GM23338 (cell line): ENCODE measurements around the gene TECPR2. TPM values are rescaled to one million over a fixed set of nuclear protein-coding genes. Genes with fewer than 3 reads are reported as not detected.

Experiments
- ATAC-seq: fragments of 200-7000 bp; cut with Tn5 transposase; 3 replicates; pipeline ENCODE4 v1.9.1; 2020
- DNase-seq: peaks from one replicate; pipeline ENCODE4 v3.0.0-alpha.2; 2015; ENCODE audit warnings: low spot score
- H2AFZ ChIP-seq: fragments of 200-600 bp; sonication (generic); 2 replicates; pipeline ENCODE4 v1.8.0; 2016; ENCODE audit warnings: antibody characterized with exemption, mild to moderate bottlenecking, moderate library complexity
- H3F3A ChIP-seq: fragments of 200-600 bp; sonication (generic); replicated peaks from 2 replicates; pipeline ENCODE4 v1.8.0; 2017; ENCODE audit warnings: antibody characterized with exemption, mixed run types, low read depth
- H3K27ac ChIP-seq: fragments of 200-600 bp; sonication (generic); 2 replicates; pipeline ENCODE4 v1.6.1; 2016; ENCODE audit warnings: low read depth
- H3K27me3 ChIP-seq: fragments of 200-600 bp; sonication (generic); 2 replicates; pipeline ENCODE4 v1.8.0; 2016; ENCODE audit warnings: mild to moderate bottlenecking, mixed run types, moderate library complexity; ENCODE audit not compliant: insufficient read depth
- H3K36me3 ChIP-seq: fragments of 200-600 bp; sonication (generic); 2 replicates; pipeline ENCODE4 v1.8.0; 2016; ENCODE audit warnings: mild to moderate bottlenecking; ENCODE audit not compliant: insufficient read depth
- H3K4me1 ChIP-seq: fragments of 200-600 bp; sonication (generic); 2 replicates; pipeline ENCODE4 v1.8.0; 2016; ENCODE audit warnings: mild to moderate bottlenecking, moderate library complexity; ENCODE audit not compliant: insufficient read depth
- H3K4me2 ChIP-seq: fragments of 200-600 bp; sonication (generic); 2 replicates; pipeline ENCODE4 v1.7.1; 2017; ENCODE audit warnings: mixed run types
- H3K4me3 ChIP-seq: fragments of 200-600 bp; sonication (generic); 2 replicates; pipeline ENCODE4 v1.6.1; 2016; ENCODE audit warnings: mixed run types
- H3K79me2 ChIP-seq: fragments of 200-600 bp; sonication (generic); replicated peaks from 2 replicates; pipeline ENCODE4 v1.8.0; 2017; ENCODE audit warnings: mild to moderate bottlenecking; ENCODE audit not compliant: insufficient read depth
- H3K9me2 ChIP-seq: fragments of 200-600 bp; sonication (generic); 2 replicates; pipeline ENCODE4 v1.8.0; 2017; ENCODE audit not compliant: insufficient read depth
- H4K20me1 ChIP-seq: fragments of 200-600 bp; sonication (generic); replicated peaks from 2 replicates; pipeline ENCODE4 v1.8.0; 2017; ENCODE audit warnings: mild to moderate bottlenecking; ENCODE audit not compliant: insufficient read depth
- H3K27ac Mint-ChIP-seq: 2 replicates; pipeline ENCODE4 v1.8.0; 2020; ENCODE audit warnings: inconsistent platforms, mild to moderate bottlenecking, moderate library complexity, mixed read lengths
- H3K27me3 Mint-ChIP-seq: 3 replicates; pipeline ENCODE4 v1.8.0; 2022; ENCODE audit warnings: low read depth, mild to moderate bottlenecking, moderate library complexity, mixed read lengths, inconsistent platforms; ENCODE audit not compliant: insufficient read depth, poor library complexity
- H3K36me3 Mint-ChIP-seq: 3 replicates; pipeline ENCODE4 v1.8.0; 2021; ENCODE audit warnings: low read depth, mild to moderate bottlenecking, inconsistent platforms, moderate library complexity, mixed read lengths
- H3K4me1 Mint-ChIP-seq: 3 replicates; pipeline ENCODE4 v1.8.0; 2020; ENCODE audit warnings: mild to moderate bottlenecking, inconsistent platforms, mixed read lengths
- H3K4me3 Mint-ChIP-seq: 3 replicates; pipeline ENCODE4 v1.8.0; 2021; ENCODE audit warnings: moderate library complexity, mild to moderate bottlenecking, inconsistent platforms, mixed read lengths
- H3K9me3 Mint-ChIP-seq: 3 replicates; pipeline ENCODE4 v1.8.0; 2020; ENCODE audit warnings: moderate library complexity, mild to moderate bottlenecking, inconsistent platforms, mixed read lengths
- CREB1 ChIP-seq: fragments of 250-450 bp; sonication (Bioruptor Pico); IDR thresholded peaks from 2 replicates; pipeline ENCODE4 v1.5.0; 2020; ENCODE audit warnings: low read depth, mild to moderate bottlenecking, moderate library complexity
- ETS1 ChIP-seq: IDR thresholded peaks from 2 replicates; pipeline ENCODE4 v1.6.1; 2016; ENCODE audit warnings: antibody characterized with exemption
- EZH2 ChIP-seq: fragments of 200-600 bp; sonication (generic); IDR thresholded peaks from one replicate; pipeline ENCODE4 v1.8.0; 2017; ENCODE audit warnings: antibody characterized with exemption, mild to moderate bottlenecking, low read depth; ENCODE audit not compliant: unreplicated experiment
- JUNB ChIP-seq: IDR thresholded peaks from one replicate; pipeline ENCODE4 v1.6.1; 2016; ENCODE audit warnings: antibody characterized with exemption; ENCODE audit not compliant: unreplicated experiment
- NANOG ChIP-seq: IDR thresholded peaks from 2 replicates; pipeline ENCODE4 v1.6.1; 2016; ENCODE audit warnings: antibody characterized with exemption, borderline replicate concordance
- POLR2AphosphoS5 ChIP-seq: IDR thresholded peaks from 2 replicates; pipeline ENCODE4 v1.6.1; 2016; ENCODE audit warnings: antibody characterized with exemption, low read depth
- STAT1 ChIP-seq: IDR thresholded peaks from one replicate; pipeline ENCODE4 v1.6.1; 2016; ENCODE audit warnings: antibody characterized with exemption; ENCODE audit not compliant: unreplicated experiment
- ZNF331 ChIP-seq: fragments of 250-450 bp; sonication (Bioruptor Pico); IDR thresholded peaks from 2 replicates; pipeline ENCODE4 v1.5.0; 2020; ENCODE audit warnings: low read depth, mild to moderate bottlenecking, moderate library complexity
- ZNF462 ChIP-seq: fragments of 250-450 bp; sonication (Bioruptor Pico); IDR thresholded peaks from 2 replicates; pipeline ENCODE4 v1.5.0; 2020; ENCODE audit warnings: mild to moderate bottlenecking, moderate library complexity
- polyA plus RNA-seq: library from polyadenylated mRNA; unstranded; fragments of >200 nt; fragmentation: Nextera tagmentation; extraction: Ambion mirVana; gene quantifications from 2 replicates; pipeline ENCODE4 v1.2.1, GENCODE V29; 2016
- total RNA-seq: library from RNA; depleted of rRNA; stranded (reverse); fragments of >200 nt; shearing (Covaris generic); gene quantifications from 2 replicates; pipeline ENCODE4 v1.2.3, GENCODE V29; 2014

TECPR2 gene
- total and polyA plus RNA-seq, 2 experiments from 2014 or later = 4.8 to 20.5 TPM

DNA sequence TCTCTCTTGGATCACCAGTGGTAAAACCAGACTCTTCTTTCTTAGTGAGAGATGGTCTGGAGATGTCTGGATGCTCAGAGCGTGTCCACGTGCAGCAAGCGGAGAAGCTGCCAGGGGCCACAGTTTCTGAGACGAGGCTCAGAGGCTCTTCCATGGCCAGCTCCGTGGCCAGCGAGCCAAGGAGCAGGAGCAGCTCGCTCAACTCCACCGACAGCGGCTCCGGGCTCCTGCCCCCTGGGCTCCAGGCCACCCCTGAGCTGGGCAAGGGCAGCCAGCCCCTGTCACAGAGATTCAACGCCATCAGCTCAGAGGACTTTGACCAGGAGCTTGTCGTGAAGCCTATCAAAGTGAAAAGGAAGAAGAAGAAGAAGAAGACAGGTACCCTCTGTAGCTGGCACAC is 69.0 kb downstream of the TECPR2 start (continued):
- TF ChIP-seq ZNF462 (CRISPR knock-in tag) (no peak), POLR2AphosphoS5 (no peak)

DNA sequence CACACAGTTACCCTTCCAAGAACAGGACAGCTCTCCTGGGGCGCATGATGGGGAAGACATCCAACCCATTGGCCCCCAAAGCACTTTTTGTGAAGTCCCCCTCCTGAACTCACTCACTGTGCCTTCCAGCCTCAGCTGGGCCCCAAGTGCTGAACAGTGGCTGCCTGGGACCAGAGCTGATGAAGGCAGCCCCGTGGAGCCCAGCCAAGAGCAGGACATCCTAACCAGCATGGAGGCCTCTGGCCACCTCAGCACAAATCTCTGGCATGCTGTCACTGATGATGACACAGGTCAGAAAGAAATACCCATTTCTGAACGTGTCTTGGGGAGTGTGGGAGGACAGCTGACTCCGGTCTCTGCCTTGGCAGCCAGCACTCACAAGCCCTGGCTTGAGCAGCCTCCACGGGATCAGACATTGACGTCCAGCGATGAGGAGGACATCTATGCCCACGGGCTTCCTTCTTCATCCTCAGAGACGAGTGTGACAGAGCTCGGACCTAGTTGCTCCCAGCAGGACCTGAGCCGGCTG is 72.0 kb downstream of the TECPR2 start:
- H3K9me2 ChIP-seq = no peaks in the 10 kb centered on the region
- peaks cover 9% of the 10 kb centered on the region; the same call in 2 of the 3 replicates for H3K4me1 Mint-ChIP-seq
- no peaks in the 10 kb centered on the region for H3K9me3 Mint-ChIP-seq
- H4K20me1 ChIP-seq = no peaks in the 10 kb centered on the region
- no peak overlapping the region for H3K27ac ChIP-seq
- no peaks in the 10 kb centered on the region for H3K27me3 ChIP-seq
- H3K4me1 ChIP-seq = peaks cover 2% of the 10 kb centered on the region; the same call in 1 of the 2 replicates
- H3K36me3 ChIP-seq = no peaks in the 10 kb centered on the region; the same call in 1 of the 2 replicates
- no peak overlapping the region for H3K4me3 ChIP-seq
- H3K79me2 ChIP-seq = no peaks in the 10 kb centered on the region; the same call in 1 of the 2 replicates
- ATAC-seq (no peak), DNase-seq (no peak)
- no peaks in the 10 kb centered on the region for H3K27me3 Mint-ChIP-seq
- H2AFZ ChIP-seq = no peak overlapping the region
- no peak overlapping the region for H3K27ac Mint-ChIP-seq
- peaks cover 7% of the 10 kb centered on the region; the same call in 1 of the 2 replicates for H3F3A ChIP-seq
- no peaks in the 10 kb centered on the region for H3K36me3 Mint-ChIP-seq
- H3K4me3 Mint-ChIP-seq = no peak overlapping the region
- H3K4me2 ChIP-seq = no peak overlapping the region
- TF ChIP-seq EZH2 (no peak), POLR2AphosphoS5 (no peak), ZNF331 (CRISPR knock-in tag) (no peak), ZNF462 (CRISPR knock-in tag) (no peak), STAT1 (no peak), ETS1 (no peak), NANOG (no peak), JUNB (no peak), CREB1 (CRISPR knock-in tag) (no peak)
